ENCODE data around the gene INHBC. TPM values are rescaled to one million over a fixed set of nuclear protein-coding genes. Genes with fewer than 3 reads are reported as not detected.
"Not testable (repeated sequence)": the region's sequence is repeated elsewhere in the genome, so short reads cannot be mapped to it uniquely, and the experiment has no call there.

INHBC gene
- total and polyA plus RNA-seq, 7 donors, result not detected

- 52 to 73% methylated on average over 4 of the region's 4 CpGs for WGBS, 2 donors
- Histone ChIP-seq H3K27ac (no peak overlapping the region), H3K27me3 (no peaks in the 10 kb centered on the region), H3K4me3 (no peak overlapping the region), H3K36me3 (no peaks in the 10 kb centered on the region), H3K4me1 (peaks cover 0 to 5% (median 2%) of the 10 kb centered on the region in 4 donors), H3K9me3 (no peaks in the 10 kb centered on the region)
- TF ChIP-seq EP300 (IDR thresholded peaks at IDR 0.05) (no peak), POLR2AphosphoS5 (IDR thresholded peaks at IDR 0.05) (no peak), POLR2A (IDR thresholded peaks at IDR 0.05) (no peak), CTCF (IDR thresholded peaks at IDR 0.05) (no peak)
- intact Hi-C loops (cut with DNase I), result no loop called here
- DNase-seq, result no peak
Measured at GRCh38 chr12:57435293-57435692, 709 bp downstream of the INHBC start.

GRCh38 chr12:57438400-57438799 lies 3.8 kb downstream of the INHBC start:
- WGBS, 2 donors, result 21 to 60% methylated on average over 1 of the region's 1 CpG
- H3K27ac ChIP-seq, result no peak overlapping the region
- no peaks in the 10 kb centered on the region for H3K4me1 ChIP-seq
- H3K4me3 ChIP-seq, result no peak overlapping the region
- no peaks in the 10 kb centered on the region for H3K36me3 ChIP-seq
- no peak for TF ChIP-seq POLR2A (IDR thresholded peaks at IDR 0.05)
- no peak for TF ChIP-seq CTCF (IDR thresholded peaks at IDR 0.05)
- no peak for TF ChIP-seq POLR2AphosphoS5 (IDR thresholded peaks at IDR 0.05)
- TF ChIP-seq EP300 (IDR thresholded peaks at IDR 0.05), result no peak
- no peaks in the 10 kb centered on the region for H3K9me3 ChIP-seq
- intact Hi-C loops (cut with DNase I), result no loop called here
- H3K27me3 ChIP-seq, result no peaks in the 10 kb centered on the region
- DNase-seq, result no peak

- 84 to 86% methylated on average over 4 of the region's 4 CpGs for WGBS, 2 donors
- no peak for DNase-seq
- Histone ChIP-seq H3K4me3 (no peak overlapping the region), H3K27me3 (no peaks in the 10 kb centered on the region), H3K4me1 (no peaks in the 10 kb centered on the region), H3K27ac (no peak overlapping the region), H3K36me3 (no peaks in the 10 kb centered on the region), H3K9me3 (no peaks in the 10 kb centered on the region)
- TF ChIP-seq EP300 (IDR thresholded peaks at IDR 0.05) (no peak), POLR2A (IDR thresholded peaks at IDR 0.05) (no peak), POLR2AphosphoS5 (IDR thresholded peaks at IDR 0.05) (no peak), CTCF (IDR thresholded peaks at IDR 0.05) (no peak)
- intact Hi-C loops (cut with DNase I), result no loop called here
Measured at GRCh38 chr12:57439762-57440266, 5.2 kb downstream of the INHBC start.

GRCh38 chr12:57441393-57441792 lies 6.8 kb downstream of the INHBC start:
- H3K4me3 ChIP-seq; H3K9me3 ChIP-seq; H3K27me3 ChIP-seq; H3K4me1 ChIP-seq; H3K27ac ChIP-seq; DNase-seq; intact Hi-C loops (cut with DNase I); H3K36me3 ChIP-seq: not testable (repeated sequence)
- 83 to 90% methylated on average over 2 of the region's 2 CpGs for WGBS, 2 donors

- Histone ChIP-seq H3K27me3 (no peaks in the 10 kb centered on the region), H3K9me3 (no peaks in the 10 kb centered on the region), H3K36me3 (no peaks in the 10 kb centered on the region), H3K27ac (no peak overlapping the region), H3K4me3 (no peak overlapping the region), H3K4me1 (no peaks in the 10 kb centered on the region)
- intact Hi-C loops (cut with DNase I), result no loop called here
- DNase-seq, result no peak
- 44 to 90% methylated on average over 1 of the region's 1 CpG for WGBS, 2 donors
- TF ChIP-seq POLR2AphosphoS5 (IDR thresholded peaks at IDR 0.05) (no peak), EP300 (IDR thresholded peaks at IDR 0.05) (no peak), CTCF (IDR thresholded peaks at IDR 0.05) (no peak), POLR2A (IDR thresholded peaks at IDR 0.05) (no peak)
Measured at GRCh38 chr12:57441846-57442427, 7.4 kb downstream of the INHBC start.

- intact Hi-C loops (cut with DNase I); H3K36me3 ChIP-seq; H3K27me3 ChIP-seq; H3K4me1 ChIP-seq; H3K4me3 ChIP-seq; H3K9me3 ChIP-seq; H3K27ac ChIP-seq; DNase-seq: not testable (repeated sequence)
- 82 to 87% methylated on average over 6 of the region's 6 CpGs for WGBS, 2 donors
Measured at GRCh38 chr12:57444337-57444736, 9.8 kb downstream of the INHBC start.

All from sigmoid colon (tissue), 7 donors.